ENCODE results near the gene MRPL55. TPM values are rescaled to one million over a fixed set of nuclear protein-coding genes. Genes with fewer than 3 reads are reported as not detected.

Gene MRPL55
- 10 to 100 TPM; 36.1 to 36.7 TPM for total RNA-seq

DNA sequence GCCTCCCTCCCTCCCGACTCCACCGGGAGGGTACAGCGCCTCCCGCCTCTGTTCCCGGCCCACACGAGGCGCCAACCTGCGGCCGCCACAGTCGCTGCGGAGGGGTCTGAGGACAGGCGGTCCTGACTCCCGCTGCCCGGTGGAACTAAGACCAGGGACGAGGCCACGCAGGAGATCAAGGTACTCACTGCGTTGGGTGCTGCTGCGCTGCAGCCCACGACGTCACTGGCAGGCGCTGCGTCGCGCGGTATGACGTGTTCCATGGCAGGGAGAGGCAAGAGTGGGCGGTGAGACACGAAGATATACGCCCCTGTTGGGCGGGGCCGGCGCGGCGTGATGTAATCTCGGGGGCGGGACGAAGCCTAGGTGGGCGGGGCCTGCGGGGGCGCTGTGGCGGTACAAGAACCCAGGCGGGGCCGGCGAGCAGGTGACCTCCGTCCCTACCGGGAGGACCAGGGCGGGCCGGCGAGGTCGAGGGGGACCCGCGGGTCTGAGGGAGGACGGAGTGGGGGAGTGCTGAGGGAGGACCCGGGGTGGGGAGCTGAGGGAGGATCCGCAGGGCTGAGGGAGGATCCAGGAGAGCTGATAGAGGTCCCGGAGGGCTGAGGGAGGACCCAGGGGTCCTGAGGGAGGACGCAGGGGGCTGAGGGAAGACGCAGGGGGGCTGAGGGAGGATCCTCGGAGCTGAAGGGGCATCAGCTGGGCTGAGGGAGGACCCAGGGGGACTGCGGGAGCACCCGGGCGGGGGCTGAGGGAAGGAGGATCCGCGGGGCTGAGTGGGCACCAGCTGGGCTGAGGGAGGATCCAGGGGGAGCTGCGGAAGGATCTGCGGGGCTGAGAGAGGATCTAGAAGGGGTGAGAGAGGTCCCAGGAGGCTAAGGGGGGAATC, at the start of gene MRPL55:
TSS of gene MRPL55 (minus strand) at position 227 of the 889 bp plus-strand sequence. CDS start 1,039 bp downstream, outside the sequence.
- Mint-ChIP-seq H3K36me3 (ENCODE audit: insufficient read depth in 2 of 2) (peaks cover 0 to 2% of the 10 kb centered on the region in 2 donors), H3K4me3 (peak within 1 kb of the TSS; percentile 93 to 94), H3K27ac (peak within 1 kb of the TSS; percentile 95), H3K9me3 (no peaks in the 10 kb centered on the region), H3K27me3 (ENCODE audit: low read depth) (no peaks in the 10 kb centered on the region), H3K4me1 (ENCODE audit: low read depth) (peaks cover 40% of the 10 kb centered on the region)
- DNase-seq, result peak; percentile 97 to 100
- peak; percentile 96 to 97 for ATAC-seq (replicated peaks in 1 of 2)

DNA sequence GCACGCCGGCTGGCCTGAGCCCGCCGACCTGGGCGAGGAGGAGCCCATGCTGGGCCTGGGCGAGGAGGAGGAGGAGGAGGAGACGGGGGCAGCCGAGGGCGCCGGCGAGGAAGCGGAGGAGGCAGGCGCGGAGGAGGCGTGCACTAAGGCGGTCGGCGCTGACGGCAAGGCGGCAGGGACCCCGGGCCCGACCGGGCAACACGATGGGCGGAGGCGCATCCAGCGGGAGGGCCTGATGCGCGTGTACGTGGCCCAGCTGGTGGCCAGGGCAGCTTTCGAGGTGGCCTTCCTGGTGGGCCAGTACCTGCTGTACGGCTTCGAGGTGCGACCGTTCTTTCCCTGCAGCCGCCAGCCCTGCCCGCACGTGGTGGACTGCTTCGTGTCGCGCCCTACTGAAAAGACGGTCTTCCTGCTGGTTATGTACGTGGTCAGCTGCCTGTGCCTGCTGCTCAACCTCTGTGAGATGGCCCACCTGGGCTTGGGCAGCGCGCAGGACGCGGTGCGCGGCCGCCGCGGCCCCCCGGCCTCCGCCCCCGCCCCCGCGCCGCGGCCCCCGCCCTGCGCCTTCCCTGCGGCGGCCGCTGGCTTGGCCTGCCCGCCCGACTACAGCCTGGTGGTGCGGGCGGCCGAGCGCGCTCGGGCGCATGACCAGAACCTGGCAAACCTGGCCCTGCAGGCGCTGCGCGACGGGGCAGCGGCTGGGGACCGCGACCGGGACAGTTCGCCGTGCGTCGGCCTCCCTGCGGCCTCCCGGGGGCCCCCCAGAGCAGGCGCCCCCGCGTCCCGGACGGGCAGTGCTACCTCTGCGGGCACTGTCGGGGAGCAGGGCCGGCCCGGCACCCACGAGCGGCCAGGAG, 49.3 kb upstream of the MRPL55 start:
- Mint-ChIP-seq H3K27ac (no peak overlapping the region), H3K4me3 (no peak overlapping the region), H3K4me1 (ENCODE audit: low read depth) (peaks cover 22% of the 10 kb centered on the region), H3K27me3 (ENCODE audit: low read depth) (no peaks in the 10 kb centered on the region), H3K9me3 (no peaks in the 10 kb centered on the region), H3K36me3 (ENCODE audit: insufficient read depth in 2 of 2) (no peaks in the 10 kb centered on the region)
- ATAC-seq (replicated peaks in 1 of 2) (no peak), DNase-seq (no peak)

DNA sequence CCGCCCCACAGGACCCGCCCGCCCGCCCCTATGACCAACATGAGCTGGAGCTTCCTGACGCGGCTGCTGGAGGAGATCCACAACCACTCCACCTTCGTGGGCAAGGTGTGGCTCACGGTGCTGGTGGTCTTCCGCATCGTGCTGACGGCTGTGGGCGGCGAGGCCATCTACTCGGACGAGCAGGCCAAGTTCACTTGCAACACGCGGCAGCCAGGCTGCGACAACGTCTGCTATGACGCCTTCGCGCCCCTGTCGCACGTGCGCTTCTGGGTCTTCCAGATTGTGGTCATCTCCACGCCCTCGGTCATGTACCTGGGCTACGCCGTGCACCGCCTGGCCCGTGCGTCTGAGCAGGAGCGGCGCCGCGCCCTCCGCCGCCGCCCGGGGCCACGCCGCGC, 48.6 kb upstream of the MRPL55 start:
- Mint-ChIP-seq H3K27me3 (ENCODE audit: low read depth) (no peaks in the 10 kb centered on the region), H3K4me1 (ENCODE audit: low read depth) (peaks cover 22% of the 10 kb centered on the region), H3K27ac (no peak overlapping the region), H3K4me3 (no peak overlapping the region), H3K36me3 (ENCODE audit: insufficient read depth in 2 of 2) (no peaks in the 10 kb centered on the region), H3K9me3 (no peaks in the 10 kb centered on the region)
- ATAC-seq (replicated peaks in 1 of 2) (no peak), DNase-seq (no peak)

DNA sequence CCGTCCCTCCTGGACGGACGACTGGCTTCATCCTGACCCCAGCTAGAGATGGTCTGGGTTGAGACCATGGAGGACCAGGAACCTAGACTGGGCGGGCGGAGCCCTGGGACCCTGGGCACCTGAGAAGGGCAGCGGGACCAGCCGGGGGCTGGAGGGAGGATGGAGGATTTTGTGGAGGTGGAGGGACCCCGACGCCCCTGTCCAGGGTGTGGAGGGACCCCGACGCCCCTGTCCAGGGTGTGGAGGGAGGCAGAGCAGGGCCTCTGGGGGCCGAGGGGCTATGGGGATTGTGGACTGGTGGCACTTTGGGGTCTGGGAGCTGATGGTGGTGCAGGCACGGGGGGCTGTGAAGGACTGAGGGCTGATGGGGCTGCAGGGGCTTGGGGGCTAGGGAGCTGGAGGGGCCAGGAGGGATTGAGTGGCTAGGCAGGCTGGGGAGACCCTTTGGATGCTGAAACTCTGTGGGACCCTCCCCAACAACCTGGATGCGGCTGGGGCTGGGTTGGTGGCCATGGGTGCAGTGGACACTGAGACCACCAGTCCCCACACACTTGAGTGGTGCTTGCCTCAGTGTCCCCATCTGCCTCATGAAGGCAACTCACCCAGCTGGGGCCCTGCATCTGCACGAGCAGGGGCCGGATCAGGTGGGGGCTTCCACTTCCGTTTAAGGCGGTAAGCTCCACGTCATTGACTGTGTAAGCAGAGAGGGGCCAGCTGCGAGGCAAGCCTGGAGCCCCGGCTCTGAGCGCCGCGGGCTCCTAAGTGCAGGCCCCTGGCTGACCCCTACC, 48.0 kb upstream of the MRPL55 start:
- peak overlapping the region in 1 of 2 donors; percentile 50 for H3K4me3 Mint-ChIP-seq
- ATAC-seq (replicated peaks in 1 of 2), result peak; percentile 21 to 42

DNA sequence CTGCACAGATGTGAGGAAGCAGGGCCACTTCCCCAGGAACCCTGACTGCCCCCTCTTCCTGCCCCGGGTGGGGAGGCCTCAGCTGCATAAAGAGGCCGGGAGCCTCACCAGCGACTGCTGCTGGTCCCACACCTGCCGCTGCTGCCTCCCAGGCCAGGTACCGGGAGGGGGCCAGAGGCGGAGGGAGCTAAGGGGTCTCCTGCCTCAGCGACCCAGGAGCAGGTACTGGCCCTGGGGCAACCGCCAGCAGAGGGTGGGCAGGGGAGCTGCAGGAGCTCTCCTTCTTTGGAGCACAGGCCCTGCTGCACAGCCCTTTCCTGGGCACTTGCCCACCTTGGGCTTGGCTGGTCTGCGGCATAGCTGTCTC, 47.4 kb upstream of the MRPL55 start:
- ATAC-seq (replicated peaks in 1 of 2) (no peak), DNase-seq (no peak)
- no peaks in the 10 kb centered on the region for H3K9me3 Mint-ChIP-seq
- no peak overlapping the region for H3K27ac Mint-ChIP-seq
- H3K36me3 Mint-ChIP-seq (ENCODE audit: insufficient read depth in 2 of 2), result no peaks in the 10 kb centered on the region
- no peak overlapping the region for H3K4me3 Mint-ChIP-seq
- peaks cover 15% of the 10 kb centered on the region for H3K4me1 Mint-ChIP-seq (ENCODE audit: low read depth)
- H3K27me3 Mint-ChIP-seq (ENCODE audit: low read depth), result no peaks in the 10 kb centered on the region

More for the DNA sequence above, 48.0 kb upstream of the MRPL55 start:
- no peaks in the 10 kb centered on the region for H3K27me3 Mint-ChIP-seq (ENCODE audit: low read depth)
- peaks cover 19% of the 10 kb centered on the region for H3K4me1 Mint-ChIP-seq (ENCODE audit: low read depth)
- H3K9me3 Mint-ChIP-seq, result no peaks in the 10 kb centered on the region
- no peak overlapping the region for H3K27ac Mint-ChIP-seq
- H3K36me3 Mint-ChIP-seq (ENCODE audit: insufficient read depth in 2 of 2), result no peaks in the 10 kb centered on the region
- DNase-seq, result peak in 1 of 2 donors; percentile 29

DNA sequence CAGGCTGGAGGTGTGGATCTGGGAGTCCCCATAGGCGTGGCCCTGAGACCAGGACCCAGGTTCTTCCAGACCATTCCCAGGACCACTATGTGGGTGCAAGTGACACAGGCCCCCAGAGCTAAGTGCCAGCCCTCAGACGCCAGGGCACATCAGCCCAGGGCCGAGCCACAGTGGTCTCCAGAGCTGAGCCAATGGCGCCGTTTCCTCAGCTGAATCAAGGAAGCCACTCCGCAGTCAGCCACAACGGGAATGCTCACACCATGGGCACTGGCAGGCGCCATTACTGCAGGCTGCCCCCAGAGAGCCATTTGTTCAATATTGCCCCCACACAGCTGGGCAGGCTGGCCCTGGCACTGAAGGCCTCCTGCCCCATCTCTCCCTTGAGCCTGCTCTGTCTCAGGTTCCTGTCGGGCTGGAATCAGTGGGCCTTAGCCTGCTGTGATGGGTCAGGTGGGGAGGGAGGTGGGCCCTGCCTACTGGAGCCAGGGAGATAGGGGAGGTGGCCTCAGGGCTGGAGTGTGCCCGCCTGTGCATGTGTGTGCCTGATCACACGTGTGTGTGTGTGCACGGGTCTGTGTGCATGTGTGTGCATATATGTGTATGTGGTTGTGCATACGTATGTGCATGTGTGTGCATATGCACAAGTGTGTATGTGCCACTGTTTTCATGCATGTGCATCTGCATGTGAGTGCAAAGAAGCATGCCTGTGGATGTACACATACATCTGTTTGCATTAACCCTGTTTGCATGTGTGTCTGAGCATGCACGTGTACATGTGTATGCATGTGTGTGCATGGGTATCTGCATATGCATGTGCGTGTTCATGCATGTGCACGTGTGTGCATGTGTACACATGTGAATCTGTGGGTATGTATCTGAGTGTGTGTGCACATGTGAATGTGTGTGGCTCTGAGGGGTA, 46.8 kb upstream of the MRPL55 start:
- ATAC-seq (replicated peaks in 1 of 2), result no peak
- H3K27me3 Mint-ChIP-seq (ENCODE audit: low read depth), result no peaks in the 10 kb centered on the region
- H3K9me3 Mint-ChIP-seq, result no peaks in the 10 kb centered on the region
- H3K4me3 Mint-ChIP-seq, result no peak overlapping the region
- peaks cover 15% of the 10 kb centered on the region for H3K4me1 Mint-ChIP-seq (ENCODE audit: low read depth)
- H3K36me3 Mint-ChIP-seq (ENCODE audit: insufficient read depth in 2 of 2), result no peaks in the 10 kb centered on the region
- no peak for DNase-seq
- H3K27ac Mint-ChIP-seq, result no peak overlapping the region

DNA sequence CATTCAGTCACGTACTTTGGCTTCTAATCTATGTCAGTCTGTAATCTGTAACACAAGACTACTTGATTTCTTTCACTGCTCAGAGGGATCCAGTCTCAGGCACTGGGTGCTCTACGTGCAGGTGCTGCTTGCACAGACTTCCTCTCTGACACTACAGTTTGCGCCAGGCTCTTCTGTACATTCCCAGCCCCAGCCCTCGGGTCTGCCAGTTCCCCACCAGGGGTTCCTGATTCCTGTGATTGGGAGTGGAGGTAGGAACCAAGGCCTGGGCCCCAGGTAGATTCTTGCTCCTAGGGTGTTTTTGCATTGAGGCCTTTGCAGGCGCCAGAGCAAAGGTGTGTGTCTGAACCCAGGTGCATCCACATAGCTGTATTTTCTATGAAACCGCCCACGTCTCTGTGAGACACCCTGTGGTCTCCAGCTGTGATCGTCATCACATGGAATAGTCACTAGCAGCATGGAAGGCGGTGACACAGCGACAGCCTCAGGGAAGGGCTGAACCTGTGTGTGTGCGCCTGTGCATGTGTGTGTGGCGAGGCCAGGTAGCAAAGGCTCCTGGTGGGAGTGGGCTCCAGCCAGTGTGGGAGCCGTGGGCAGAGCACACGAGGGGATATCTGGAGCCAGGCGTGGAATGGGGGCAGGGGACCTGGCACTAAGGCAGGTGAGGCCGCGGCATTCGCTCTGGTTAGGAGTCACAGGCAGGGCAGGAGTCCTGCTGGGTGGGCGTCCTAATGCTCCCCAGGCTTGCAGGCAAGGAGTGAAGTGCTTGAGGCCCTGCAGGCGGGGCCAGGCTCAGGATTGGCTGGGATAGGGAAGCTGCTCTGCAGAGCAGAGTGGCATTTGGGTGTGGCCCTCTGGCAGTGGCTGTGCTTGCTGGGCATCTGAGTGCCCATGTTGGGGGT, 45.8 kb upstream of the MRPL55 start:
- peak overlapping the region; percentile 33 to 43 for H3K4me3 Mint-ChIP-seq
- ATAC-seq (replicated peaks in 1 of 2) (peak; percentile 78 to 83), DNase-seq (peak; percentile 28 to 55)
- H3K9me3 Mint-ChIP-seq, result no peaks in the 10 kb centered on the region
- no peaks in the 10 kb centered on the region for H3K27me3 Mint-ChIP-seq (ENCODE audit: low read depth)
- peak overlapping the region; percentile 48 for H3K27ac Mint-ChIP-seq
- no peaks in the 10 kb centered on the region for H3K36me3 Mint-ChIP-seq (ENCODE audit: insufficient read depth in 2 of 2)
- H3K4me1 Mint-ChIP-seq (ENCODE audit: low read depth), result peaks cover 15% of the 10 kb centered on the region

DNA sequence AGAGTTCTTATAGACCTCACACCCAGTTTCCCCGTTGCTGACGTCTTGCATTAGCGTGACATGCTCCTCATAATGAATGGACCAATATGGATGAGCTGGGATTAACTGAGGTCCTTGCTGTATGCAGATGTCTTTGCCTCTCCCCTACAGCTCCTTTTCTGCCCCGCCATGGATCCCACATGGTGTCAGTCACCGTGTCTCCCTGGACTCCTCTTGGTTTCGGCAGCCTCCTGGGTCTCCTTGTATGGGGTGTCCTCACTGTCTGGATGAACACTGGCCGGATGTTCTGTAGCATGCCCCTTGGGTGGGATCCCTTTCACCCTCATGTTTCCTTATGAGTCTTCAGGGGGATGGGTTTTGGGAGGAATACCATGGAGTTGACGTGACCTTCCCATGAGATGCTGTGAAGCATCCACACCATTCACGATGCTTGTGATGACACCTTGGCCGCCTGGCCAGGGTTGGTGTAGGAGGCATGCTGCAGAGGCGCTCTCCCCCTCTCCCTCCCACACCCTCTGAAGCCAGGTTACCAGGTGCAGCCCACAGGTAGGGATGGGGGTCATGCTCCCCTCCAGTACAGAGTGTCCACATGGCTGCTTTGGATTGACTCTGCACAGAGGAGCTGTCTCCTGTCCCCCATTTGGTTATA, 45.0 kb upstream of the MRPL55 start:
- H3K4me1 Mint-ChIP-seq (ENCODE audit: low read depth), result peaks cover 15% of the 10 kb centered on the region
- H3K27me3 Mint-ChIP-seq (ENCODE audit: low read depth), result no peaks in the 10 kb centered on the region
- H3K36me3 Mint-ChIP-seq (ENCODE audit: insufficient read depth in 2 of 2), result no peaks in the 10 kb centered on the region
- no peak for DNase-seq
- no peak overlapping the region for H3K4me3 Mint-ChIP-seq
- no peak overlapping the region for H3K27ac Mint-ChIP-seq
- H3K9me3 Mint-ChIP-seq, result no peaks in the 10 kb centered on the region
- ATAC-seq (replicated peaks in 1 of 2), result peak; percentile 6 to 8

DNA sequence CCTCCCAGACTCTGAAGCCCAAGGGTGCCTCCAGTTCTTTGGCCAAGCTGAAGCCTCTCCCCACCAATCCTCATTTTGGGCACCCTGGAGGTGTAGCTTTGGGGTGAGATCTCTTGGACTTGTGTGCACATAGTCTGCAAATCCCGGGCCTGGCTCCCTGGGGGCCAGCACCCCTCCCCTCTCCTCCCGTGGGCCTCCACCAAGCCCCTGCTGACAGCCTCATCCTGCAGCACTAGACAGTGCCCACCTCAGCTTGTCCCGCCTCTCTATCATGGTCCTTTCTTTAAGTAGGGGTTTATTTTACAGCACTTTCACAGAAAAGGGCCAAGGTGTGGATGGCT, 43.8 kb upstream of the MRPL55 start:
- Mint-ChIP-seq H3K4me1 (ENCODE audit: low read depth) (peaks cover 15% of the 10 kb centered on the region), H3K27ac (no peak overlapping the region), H3K27me3 (ENCODE audit: low read depth) (no peaks in the 10 kb centered on the region), H3K4me3 (no peak overlapping the region), H3K9me3 (no peaks in the 10 kb centered on the region), H3K36me3 (ENCODE audit: insufficient read depth in 2 of 2) (no peaks in the 10 kb centered on the region)
- no peak for ATAC-seq (replicated peaks in 1 of 2)
- DNase-seq, result no peak

DNA sequence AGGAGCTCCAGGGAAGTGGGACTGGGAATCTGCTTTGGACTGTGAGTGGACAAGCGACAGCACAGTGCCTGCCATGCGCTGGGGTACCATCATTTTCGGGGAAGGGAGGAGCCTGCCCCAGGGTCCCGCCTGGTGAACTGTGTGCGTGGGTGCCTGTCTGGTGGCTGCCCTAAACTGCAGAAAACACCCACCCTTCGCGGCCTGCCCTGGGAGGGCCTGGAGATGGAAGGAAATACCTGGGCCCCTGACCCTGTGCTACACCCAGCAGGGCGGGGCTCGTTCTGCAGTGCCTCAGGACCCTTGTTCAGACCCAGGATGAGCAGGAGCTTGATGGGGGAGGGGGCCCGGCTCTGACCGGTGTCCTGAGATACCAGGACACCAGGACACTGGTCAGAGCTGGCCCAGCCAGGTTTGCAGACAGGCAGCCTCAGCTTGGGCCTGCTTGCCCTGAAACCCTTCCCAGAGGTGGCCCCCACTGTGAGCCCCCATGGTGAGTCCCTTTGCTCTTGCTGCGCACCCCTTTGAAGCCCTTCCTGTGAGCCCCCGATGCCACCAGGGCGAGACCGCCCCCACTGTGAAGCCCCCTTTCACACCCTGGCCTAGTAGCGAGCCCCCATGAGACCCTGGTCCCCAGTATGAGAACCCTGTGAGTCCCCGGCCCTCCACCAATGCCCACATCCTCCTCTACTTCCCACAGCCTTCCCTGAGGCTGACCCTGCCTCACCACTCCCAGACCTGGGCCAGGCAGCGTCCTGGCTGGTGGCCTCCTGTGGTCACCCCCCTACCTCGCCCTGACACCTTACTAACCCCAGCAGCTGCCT, 43.2 kb upstream of the MRPL55 start:
- no peak for ATAC-seq (replicated peaks in 1 of 2)
- peaks cover 15% of the 10 kb centered on the region for H3K4me1 Mint-ChIP-seq (ENCODE audit: low read depth)
- no peak overlapping the region for H3K27ac Mint-ChIP-seq
- H3K27me3 Mint-ChIP-seq (ENCODE audit: low read depth), result no peaks in the 10 kb centered on the region
- H3K9me3 Mint-ChIP-seq, result no peaks in the 10 kb centered on the region
- no peak overlapping the region for H3K4me3 Mint-ChIP-seq
- H3K36me3 Mint-ChIP-seq (ENCODE audit: insufficient read depth in 2 of 2), result no peaks in the 10 kb centered on the region
- DNase-seq, result no peak
